Motor neuron (in vitro differentiated cells): ENCODE data around the gene MPPE1. TPM values are rescaled to one million over a fixed set of nuclear protein-coding genes. Genes with fewer than 3 reads are reported as not detected.

ENCODE experiments used
- ATAC-seq, 8 experiments: fragments of 200-7000 bp; cut with Tn5 transposase; replicated peaks in 6 of 8; 2 replicates each; pipeline ENCODE4 v1.8.0; 2021; ENCODE audit warnings: mild to moderate bottlenecking in 8 of 8, moderate library complexity in 8 of 8
- H3K27ac ChIP-seq, 2 donors: fragments of 250-450 bp; sonication (Bioruptor Pico); 2 replicates each; pipeline ENCODE4 v1.9.0; 2021; ENCODE audit warnings: antibody characterized with exemption in 2 of 2, mild to moderate bottlenecking in 2 of 2, moderate library complexity in 1 of 2
- H3K4me1 ChIP-seq, 2 donors: fragments of 250-450 bp; sonication (Bioruptor Pico); replicated peaks in 1 of 2; 2 replicates each; pipeline ENCODE4 v1.6.1; 2021; ENCODE audit warnings: antibody characterized with exemption in 2 of 2, mild to moderate bottlenecking in 2 of 2, moderate library complexity in 1 of 2
- H3K4me3 ChIP-seq, 5 donors: fragments of 250-450 bp; sonication (Bioruptor Pico); 2 replicates each; pipeline ENCODE4 v1.9.0; 2021; ENCODE audit warnings: antibody characterized with exemption in 5 of 5, mild to moderate bottlenecking in 5 of 5, moderate library complexity in 4 of 5
- WGBS, 10 experiments: fragments of 450-650 bp; shearing (Covaris generic); methylation state at CpG; one replicate each; pipeline ENCODE4 v1.0.0; 2022; 5-methylcytosine and 5-hydroxymethylcytosine counted together
- in situ Hi-C, 9 experiments: fragments of 400-800 bp; cut with MboI; loops; one replicate each; pipeline ENCODE4 v1.15.0; 2021; ENCODE audit warnings: low sequenced_read_pairs in 9 of 9, low pct_unique_long_range_greater_than_20kb in 2 of 9; ENCODE audit not compliant: unreplicated experiment in 9 of 9
- total RNA-seq, 8 experiments: library from RNA; unstranded; fragments of 300-600 nt; gene quantifications; 2 replicates each; pipeline versions ENCODE4 v1.2.3 to v1.2.4, GENCODE V29; 2022

Gene MPPE1
- total RNA-seq, 8 experiments from 2014 or later: 13.9 to 41.3 (median 23.5) TPM

GRCh38 chr18:11872479-11873136 lies 35.5 kb downstream of the MPPE1 start:
- in situ Hi-C loops: loop anchor here in 2 of 9 experiments (25.0 kb wide), 1 partner anchor 135 kb away; no protein-coding TSS in a partner anchor
- WGBS, 10 experiments: 40 to 75% (median 60%) methylated on average over 1 to 11 of the region's 13 CpGs; no CpG with 5 or more reads in 2 of the 10 experiments
- no peak overlapping the region for H3K27ac ChIP-seq
- no peaks in the 10 kb centered on the region for H3K4me1 ChIP-seq
- no peak overlapping the region for H3K4me3 ChIP-seq
- ATAC-seq: peak in 4 of 8 experiments; percentile 23 to 81 (median 67)

DNA sequence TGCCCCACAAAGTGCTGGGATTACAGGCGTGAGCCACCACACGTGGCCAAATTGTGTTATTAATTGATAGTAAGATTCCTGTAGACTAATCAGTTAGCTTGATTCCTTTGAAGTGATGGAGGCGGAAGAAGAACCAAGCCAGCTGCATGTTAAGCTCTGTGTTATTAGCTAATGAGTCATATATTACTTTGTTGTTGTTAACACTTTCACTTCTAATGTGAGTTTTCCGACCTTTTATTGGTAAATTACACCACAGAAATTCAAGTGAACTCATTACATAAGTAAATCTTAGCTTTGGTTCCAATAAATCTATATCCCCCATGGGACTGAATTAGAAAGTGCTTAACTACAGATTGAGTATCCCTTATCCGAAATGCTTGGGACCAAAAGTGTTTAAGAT lies 36.6 kb downstream of the MPPE1 start:
- in situ Hi-C loops: loop anchor here in 2 of 9 experiments (25.0 kb wide), 1 partner anchor 134 kb away; no protein-coding TSS in a partner anchor

GRCh38 chr18:11868230-11868629 lies 39.9 kb downstream of the MPPE1 start:
- 83 to 100% (median 96%) methylated on average over 1 to 8 of the region's 8 CpGs; no CpG with 5 or more reads in 2 of the 10 experiments for WGBS, 10 experiments
- Histone ChIP-seq H3K4me3 (no peak overlapping the region), H3K27ac (no peak overlapping the region), H3K4me1 (no peaks in the 10 kb centered on the region)
- in situ Hi-C loops: loop anchor here in 2 of 9 experiments (25.0 kb wide), 1 partner anchor 131 kb away; no protein-coding TSS in a partner anchor
- no peak for ATAC-seq

More for the DNA sequence above, 36.6 kb downstream of the MPPE1 start:
- ATAC-seq: no peak
- Histone ChIP-seq H3K4me3 (no peak overlapping the region), H3K4me1 (no peaks in the 10 kb centered on the region), H3K27ac (no peak overlapping the region)
- 13 to 93% (median 76%) methylated on average over 1 to 5 of the region's 5 CpGs; no CpG with 5 or more reads in 2 of the 10 experiments for WGBS, 10 experiments

- WGBS, 10 experiments: 17 to 83% (median 65%) methylated on average over 1 to 3 of the region's 5 CpGs; no CpG with 5 or more reads in 5 of the 10 experiments
- ATAC-seq: no peak
- Histone ChIP-seq H3K27ac (no peak overlapping the region), H3K4me1 (no peaks in the 10 kb centered on the region), H3K4me3 (no peak overlapping the region)
- in situ Hi-C loops: loop anchor here in 2 of 9 experiments (25.0 kb wide), 1 partner anchor 129 kb away; no protein-coding TSS in a partner anchor
Observed at GRCh38 chr18:11866764-11867163, 41.4 kb downstream of the MPPE1 start.

- WGBS, 10 experiments: 42 to 86% (median 71%) methylated on average over 1 to 9 of the region's 10 CpGs
- Histone ChIP-seq H3K4me1 (no peaks in the 10 kb centered on the region), H3K4me3 (no peak overlapping the region), H3K27ac (no peak overlapping the region)
- in situ Hi-C loops: loop anchor here in 2 of 9 experiments (25.0 kb wide), 1 partner anchor 129 kb away; no protein-coding TSS in a partner anchor
- ATAC-seq: peak in 1 of 8 experiments; percentile 22
Observed at GRCh38 chr18:11866329-11866728, 41.8 kb downstream of the MPPE1 start.

DNA sequence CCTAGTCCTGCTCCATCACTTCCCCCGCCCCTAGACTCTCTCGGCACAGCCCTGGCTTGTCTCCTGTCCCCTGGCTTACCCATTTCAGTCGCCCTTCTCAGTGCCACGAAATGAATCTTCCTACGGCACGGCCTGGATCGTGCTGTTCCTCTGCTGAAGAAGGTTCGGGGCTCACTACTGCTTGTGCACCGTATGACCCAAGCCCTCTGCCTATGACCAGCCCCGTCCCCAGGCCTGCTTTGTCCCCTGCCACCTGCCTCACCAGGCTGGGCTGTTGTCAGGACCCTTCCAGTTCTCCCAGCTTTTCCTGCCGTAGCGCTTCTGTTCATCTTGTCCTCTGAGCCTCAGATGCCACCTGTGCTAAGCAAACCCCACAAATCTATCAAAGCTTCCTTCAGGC lies 43.0 kb downstream of the MPPE1 start:
- H3K27ac ChIP-seq: no peak overlapping the region
- WGBS, 10 experiments: 64 to 100% (median 79%) methylated on average over 1 to 9 of the region's 12 CpGs; no CpG with 5 or more reads in 5 of the 10 experiments
- no peak for ATAC-seq
- H3K4me1 ChIP-seq: no peaks in the 10 kb centered on the region
- in situ Hi-C loops: loop anchor here in 2 of 9 experiments (25.0 kb wide), 1 partner anchor 128 kb away; no protein-coding TSS in a partner anchor
- no peak overlapping the region for H3K4me3 ChIP-seq

- no peak for ATAC-seq
- WGBS, 10 experiments: 40 to 100% (median 83%) methylated on average over 1 to 2 of the region's 2 CpGs; no CpG with 5 or more reads in 3 of the 10 experiments
- H3K4me1 ChIP-seq: no peaks in the 10 kb centered on the region
- no peak overlapping the region for H3K27ac ChIP-seq
- no peak overlapping the region for H3K4me3 ChIP-seq
- in situ Hi-C loops: loop anchor here in 2 of 9 experiments (25.0 kb wide), 1 partner anchor 127 kb away; no protein-coding TSS in a partner anchor
Observed at GRCh38 chr18:11864471-11864870, 43.6 kb downstream of the MPPE1 start.

- Histone ChIP-seq H3K4me1 (no peaks in the 10 kb centered on the region), H3K4me3 (no peak overlapping the region), H3K27ac (no peak overlapping the region)
- 43 to 100% (median 83%) methylated on average over 1 to 5 of the region's 6 CpGs; no CpG with 5 or more reads in 2 of the 10 experiments for WGBS, 10 experiments
- ATAC-seq: no peak
- in situ Hi-C loops: loop anchor here in 2 of 9 experiments (25.0 kb wide), 1 partner anchor 125 kb away; no protein-coding TSS in a partner anchor
Observed at GRCh38 chr18:11862468-11863137, 45.5 kb downstream of the MPPE1 start.

DNA sequence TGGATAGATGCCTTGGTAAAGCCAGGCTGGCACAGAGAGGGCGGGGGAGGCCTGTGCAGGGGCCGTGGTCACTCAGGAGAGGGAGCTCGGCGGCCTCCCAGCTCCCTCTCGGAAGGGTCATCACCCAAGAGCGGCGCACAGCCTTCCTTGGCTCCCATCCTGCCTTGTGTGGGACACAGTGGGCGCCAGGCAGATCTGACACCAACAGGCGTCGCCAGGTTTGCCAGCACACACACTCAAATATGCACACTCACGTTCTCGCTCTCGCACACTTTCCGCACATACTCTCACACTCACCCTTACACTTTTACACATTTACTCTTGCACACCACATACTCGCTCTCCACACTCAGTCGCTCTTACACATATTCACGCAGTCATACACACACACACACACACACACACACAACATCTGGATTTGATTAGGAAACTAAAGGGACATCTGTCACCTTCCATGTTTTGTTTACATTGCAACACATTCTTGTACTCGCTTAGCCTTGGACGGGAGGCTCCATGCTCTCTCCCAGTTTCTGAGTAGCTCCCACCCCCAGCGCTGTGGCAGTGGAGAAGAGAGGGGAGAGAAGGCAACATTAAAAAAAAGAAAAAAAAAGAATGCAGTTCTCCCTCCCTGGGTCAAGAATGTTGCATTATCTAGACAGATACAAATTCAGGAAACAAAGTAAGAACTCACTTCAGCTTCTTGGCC lies 46.4 kb downstream of the MPPE1 start:
- 0 to 100% (median 85%) methylated on average over 1 to 17 of the region's 20 CpGs; no CpG with 5 or more reads in 1 of the 10 experiments for WGBS, 10 experiments
- in situ Hi-C loops: loop anchor here in 2 of 9 experiments (25.0 kb wide), 1 partner anchor 124 kb away; no protein-coding TSS in a partner anchor
- Histone ChIP-seq H3K27ac (no peak overlapping the region), H3K4me1 (peaks cover 5 to 7% of the 10 kb centered on the region in 2 donors), H3K4me3 (no peak overlapping the region)
- ATAC-seq: no peak

DNA sequence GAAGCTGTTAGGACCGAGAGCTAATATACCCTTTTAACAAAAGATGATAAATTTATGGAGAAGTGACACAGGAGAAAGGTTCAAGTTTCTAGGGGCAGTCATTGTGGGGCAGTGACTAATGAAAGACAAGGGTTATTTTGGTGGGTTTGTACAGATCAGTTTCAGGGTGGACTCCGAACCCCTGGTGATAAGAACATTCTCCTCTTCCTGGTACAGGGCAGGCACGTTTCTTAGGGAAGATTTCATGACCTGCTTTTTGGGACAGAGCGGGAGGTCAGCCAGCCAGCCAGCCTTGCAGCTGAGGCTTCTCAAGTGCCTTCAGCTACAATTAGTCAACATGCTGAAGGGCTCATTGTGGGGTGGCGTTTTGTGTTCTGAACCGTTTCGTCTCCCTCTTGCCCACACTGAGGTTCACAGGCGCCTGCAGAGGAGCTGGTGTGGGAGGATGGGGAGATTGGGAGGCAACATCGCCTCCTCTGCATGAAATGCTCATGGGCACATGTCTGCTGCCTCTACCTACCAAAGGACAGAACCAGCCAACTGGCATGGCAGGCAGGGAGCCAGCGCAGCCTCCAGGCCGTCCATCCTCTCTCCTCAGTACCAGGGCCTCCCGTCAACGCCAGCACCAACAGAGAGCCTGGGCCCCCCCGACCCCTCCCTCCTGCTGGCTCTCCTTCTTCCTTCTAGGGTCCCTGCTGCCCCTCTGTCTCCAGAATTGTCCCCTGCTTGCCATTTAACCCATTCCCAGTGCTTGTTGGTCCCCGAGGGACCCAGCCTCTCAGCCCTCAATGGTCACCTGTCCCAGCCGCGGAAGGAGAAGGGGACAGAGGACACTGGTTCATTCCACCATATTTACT lies 47.3 kb downstream of the MPPE1 start:
- Histone ChIP-seq H3K4me3 (no peak overlapping the region), H3K27ac (no peak overlapping the region), H3K4me1 (peaks cover 5 to 9% of the 10 kb centered on the region in 2 donors)
- no peak for ATAC-seq
- WGBS, 10 experiments: 52 to 100% (median 81%) methylated on average over 1 to 11 of the region's 17 CpGs; no CpG with 5 or more reads in 2 of the 10 experiments
- in situ Hi-C loops: loop anchor here in 2 of 9 experiments (25.0 kb wide), 1 partner anchor 124 kb away; no protein-coding TSS in a partner anchor

DNA sequence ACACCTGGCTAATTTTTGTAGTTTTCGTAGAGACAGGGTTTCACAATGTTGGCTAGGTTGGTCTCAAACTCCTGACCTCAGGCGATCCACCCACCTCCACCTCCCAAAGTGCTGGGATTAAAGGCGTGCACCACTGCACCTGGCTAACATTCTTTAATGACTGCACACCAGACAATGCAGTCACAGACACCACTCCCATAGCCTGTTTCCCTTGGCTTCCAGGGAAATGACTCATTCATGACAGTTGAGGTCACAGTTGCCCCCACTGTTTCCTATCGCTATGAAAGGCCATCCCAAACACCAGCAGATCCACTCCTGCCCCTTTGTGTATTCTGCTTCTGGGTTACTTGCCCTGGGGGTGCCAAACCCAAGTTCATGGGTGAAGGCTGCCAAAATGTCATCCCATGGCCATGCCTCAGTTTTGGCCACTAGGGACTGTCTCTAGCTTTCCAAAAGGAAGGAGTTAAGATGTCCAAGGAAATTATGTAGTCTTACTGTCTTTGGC lies 48.2 kb downstream of the MPPE1 start:
- peaks cover 5 to 9% of the 10 kb centered on the region in 2 donors for H3K4me1 ChIP-seq
- ATAC-seq: peak in 2 of 8 experiments; percentile 4 to 20
- WGBS, 10 experiments: 20 to 100% (median 65%) methylated on average over 1 to 4 of the region's 4 CpGs; no CpG with 5 or more reads in 7 of the 10 experiments
- H3K4me3 ChIP-seq: no peak overlapping the region
- no peak overlapping the region for H3K27ac ChIP-seq
- in situ Hi-C loops: loop anchor here in 2 of 9 experiments (25.0 kb wide), 1 partner anchor 123 kb away; no protein-coding TSS in a partner anchor
